GM12801 (cell line): ENCODE measurements around the gene UBE2E2.

Experiments used
- TF ChIP-seq, protein P1 (sequence below): IDR thresholded peaks from one replicate; pipeline ENCODE4 v1.5.1; 2011; ENCODE audit warnings: control low read depth; ENCODE audit not compliant: insufficient read length; ENCODE audit errors: extremely low read depth

UBE2E2 gene

DNA sequence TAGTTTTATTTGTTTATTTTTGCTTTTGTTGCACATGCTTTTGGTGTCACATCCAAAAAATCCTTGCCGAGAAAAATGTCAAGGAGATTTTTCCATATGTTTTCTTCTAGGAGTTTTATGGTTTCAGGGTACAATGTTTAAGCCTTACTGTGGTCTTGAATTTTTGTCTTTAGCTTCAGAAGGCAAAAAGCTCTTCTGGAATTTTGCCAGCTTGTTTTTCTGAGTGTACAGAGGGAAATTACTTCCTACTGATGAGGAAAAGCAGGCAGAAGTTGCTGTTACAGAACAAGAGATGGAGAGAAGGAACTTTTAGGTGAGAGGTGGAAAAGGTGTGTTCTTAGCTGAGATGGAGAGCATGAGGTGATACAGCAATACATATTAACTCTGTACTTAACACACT is 59.6 kb downstream of the UBE2E2 start:
- TF ChIP-seq, protein P1, sequence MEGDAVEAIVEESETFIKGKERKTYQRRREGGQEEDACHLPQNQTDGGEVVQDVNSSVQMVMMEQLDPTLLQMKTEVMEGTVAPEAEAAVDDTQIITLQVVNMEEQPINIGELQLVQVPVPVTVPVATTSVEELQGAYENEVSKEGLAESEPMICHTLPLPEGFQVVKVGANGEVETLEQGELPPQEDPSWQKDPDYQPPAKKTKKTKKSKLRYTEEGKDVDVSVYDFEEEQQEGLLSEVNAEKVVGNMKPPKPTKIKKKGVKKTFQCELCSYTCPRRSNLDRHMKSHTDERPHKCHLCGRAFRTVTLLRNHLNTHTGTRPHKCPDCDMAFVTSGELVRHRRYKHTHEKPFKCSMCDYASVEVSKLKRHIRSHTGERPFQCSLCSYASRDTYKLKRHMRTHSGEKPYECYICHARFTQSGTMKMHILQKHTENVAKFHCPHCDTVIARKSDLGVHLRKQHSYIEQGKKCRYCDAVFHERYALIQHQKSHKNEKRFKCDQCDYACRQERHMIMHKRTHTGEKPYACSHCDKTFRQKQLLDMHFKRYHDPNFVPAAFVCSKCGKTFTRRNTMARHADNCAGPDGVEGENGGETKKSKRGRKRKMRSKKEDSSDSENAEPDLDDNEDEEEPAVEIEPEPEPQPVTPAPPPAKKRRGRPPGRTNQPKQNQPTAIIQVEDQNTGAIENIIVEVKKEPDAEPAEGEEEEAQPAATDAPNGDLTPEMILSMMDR: no peak

DNA sequence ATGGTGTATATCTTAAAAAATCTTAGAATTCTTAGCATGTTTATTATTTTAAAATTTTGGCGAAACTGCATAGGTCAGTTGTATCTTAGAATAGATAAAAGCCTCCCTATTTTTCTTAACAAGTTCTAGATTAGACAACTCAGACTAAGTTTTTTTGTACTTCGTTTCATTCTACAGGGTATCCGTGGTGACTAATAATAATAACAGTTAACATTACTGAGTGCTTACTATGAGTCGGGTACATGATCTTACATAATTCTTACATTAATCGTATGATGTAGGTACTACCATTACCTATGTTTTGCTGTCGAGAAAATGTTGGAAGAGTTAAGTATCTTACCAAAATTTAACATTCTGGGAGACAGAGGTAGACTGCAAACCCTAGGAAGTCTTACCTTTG is 60.7 kb downstream of the UBE2E2 start:
- TF ChIP-seq, protein P1: no peak

DNA sequence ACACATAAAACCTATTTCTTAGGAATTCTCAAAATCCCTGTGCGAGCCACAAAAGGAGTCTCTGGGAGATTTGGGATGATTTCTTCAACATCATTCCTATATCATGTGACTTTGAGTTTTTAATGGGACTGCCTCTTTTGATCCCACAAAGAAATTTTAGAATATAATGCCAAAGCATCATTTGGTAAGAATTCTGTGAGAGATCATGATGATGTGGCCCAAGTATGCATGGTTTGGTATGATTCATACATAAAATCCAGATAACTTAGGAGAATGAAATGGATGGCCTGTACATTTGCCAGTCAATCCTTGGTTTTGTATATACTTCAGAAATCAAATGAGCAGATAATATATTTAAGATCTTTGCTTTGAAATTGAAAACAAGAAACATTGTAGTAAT is 61.3 kb downstream of the UBE2E2 start:
- TF ChIP-seq, protein P1: no peak

DNA sequence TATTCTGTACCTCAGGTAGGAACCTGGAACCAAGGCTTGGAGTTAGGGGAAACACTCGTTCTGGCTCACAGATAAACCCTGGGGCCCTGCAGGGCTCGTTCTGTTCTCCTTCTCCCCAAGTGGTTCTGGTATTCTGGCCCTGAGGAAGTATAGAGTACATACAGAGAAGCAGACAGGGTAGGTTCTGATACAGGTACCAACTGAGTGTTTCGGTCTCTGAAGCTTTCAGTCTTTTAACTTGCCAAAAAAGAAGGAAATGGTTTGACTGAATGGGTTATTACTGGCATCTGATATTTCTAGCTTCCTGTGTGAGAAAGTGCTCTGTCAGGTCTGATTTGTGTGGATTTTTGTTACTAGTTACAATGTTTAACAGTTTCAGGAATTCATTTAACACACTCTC is 67.3 kb downstream of the UBE2E2 start:
- TF ChIP-seq, protein P1: no peak

DNA sequence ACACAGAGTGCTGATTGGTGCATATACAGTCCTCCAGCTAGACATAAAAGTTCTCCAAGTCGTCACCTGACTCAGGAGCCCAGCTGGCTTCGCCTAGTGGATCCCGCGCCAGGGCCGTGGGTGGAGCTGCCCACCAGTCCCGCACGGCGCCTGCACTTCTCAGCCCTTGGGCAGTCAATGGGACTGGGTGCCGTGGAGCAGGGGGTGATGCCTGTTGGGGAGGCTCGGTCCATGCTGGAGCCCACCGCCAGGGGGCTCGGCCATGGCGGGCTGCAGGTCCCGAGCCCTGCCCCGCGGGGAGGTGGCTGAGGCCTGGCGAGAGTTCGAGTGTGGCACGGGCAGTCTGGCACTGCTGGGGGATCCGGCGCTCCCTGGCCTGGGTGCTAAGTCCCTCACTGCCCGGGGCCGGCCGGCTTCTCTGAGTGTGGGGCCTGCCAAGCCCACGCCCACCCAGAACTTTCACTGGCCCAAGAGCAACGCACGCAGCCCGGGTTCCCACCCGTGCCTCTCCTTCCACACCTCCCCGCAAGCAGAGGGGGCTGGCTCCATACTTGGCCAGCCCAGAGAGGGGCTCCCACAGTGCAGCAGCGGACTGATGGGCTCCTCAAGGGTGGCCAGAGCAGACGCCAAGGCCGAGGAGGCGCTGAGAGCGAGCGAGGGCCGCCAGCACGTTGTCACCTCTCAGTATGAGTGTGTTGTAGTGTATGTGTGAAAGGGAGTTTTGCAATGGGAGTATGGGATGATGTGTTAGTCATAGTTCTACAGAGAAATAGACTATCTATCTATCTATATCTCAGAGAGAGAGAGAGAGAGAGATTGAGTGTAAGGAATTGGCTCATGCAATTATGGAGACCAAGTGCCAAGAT is 69.0 kb downstream of the UBE2E2 start:
- TF ChIP-seq, protein P1: no peak

DNA sequence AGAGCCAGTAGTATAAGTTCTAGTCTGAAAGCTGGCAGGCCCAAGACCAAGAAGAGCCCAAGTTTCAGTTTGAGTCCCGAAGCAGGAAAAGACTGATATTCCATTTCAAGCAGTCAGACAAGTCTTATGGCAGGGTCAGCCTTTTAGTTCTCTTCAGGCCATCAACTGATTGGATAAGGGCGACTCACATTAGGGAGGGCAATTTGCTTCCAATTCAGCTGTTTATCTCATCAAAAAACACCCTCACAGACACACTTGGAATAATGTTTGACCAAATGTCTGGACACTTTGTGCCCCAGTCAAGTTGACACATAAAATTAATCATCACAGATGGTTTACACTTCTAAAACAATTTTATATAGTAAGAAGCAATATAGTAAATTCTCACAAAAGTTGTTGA is 69.7 kb downstream of the UBE2E2 start:
- TF ChIP-seq, protein P1: no peak

DNA sequence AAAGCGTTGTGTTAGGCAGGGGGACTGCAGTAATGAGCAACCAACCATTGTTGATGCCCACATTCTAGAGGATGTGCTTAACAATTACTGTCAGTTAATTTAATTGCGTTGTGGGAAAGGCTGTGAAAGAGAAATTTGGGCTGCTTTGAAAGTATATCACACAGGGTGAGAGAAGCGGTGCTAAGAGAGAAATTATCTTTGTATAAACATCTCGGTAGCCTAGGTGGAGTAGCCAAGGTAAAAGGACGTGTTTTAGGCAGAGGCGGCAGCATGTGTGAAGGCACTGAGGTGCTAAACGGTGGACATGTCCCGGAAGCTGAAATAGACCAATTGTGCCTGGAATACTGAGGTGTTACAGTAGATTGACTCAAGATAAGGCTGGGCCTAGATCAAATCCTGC is 71.9 kb downstream of the UBE2E2 start:
- TF ChIP-seq, protein P1: no peak

DNA sequence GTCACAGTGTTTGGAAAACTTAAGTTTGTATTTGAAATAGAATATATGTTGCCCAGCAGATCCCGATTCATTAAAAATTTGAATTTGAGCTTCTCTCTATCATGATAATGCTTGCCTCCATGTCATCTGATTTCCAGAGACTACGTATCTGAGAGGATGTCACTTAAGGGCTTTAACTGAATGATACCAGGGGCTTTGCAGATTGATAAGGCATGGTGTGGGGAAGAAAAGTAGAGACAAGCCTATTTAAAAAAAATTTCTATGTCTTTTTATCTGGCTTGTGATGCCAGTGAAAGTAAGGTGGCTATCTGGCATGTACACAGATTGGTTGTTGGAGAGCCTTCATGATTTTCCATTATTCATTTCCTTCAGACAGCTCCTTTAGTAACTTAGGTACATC is 72.7 kb downstream of the UBE2E2 start:
- TF ChIP-seq, protein P1: no peak
